IPS DF 6.9 (cell line): ENCODE results near the gene SLC26A11.

Source experiments
- DNase-seq: peaks from one replicate; pipeline ENCODE4 v3.0.0-alpha.2; 2013; ENCODE audit warnings: low read depth, low spot score
- H3K27ac ChIP-seq: one replicate; pipeline ENCODE4 v1.5.1; 2013; ENCODE audit warnings: low read length, control low read depth
- H3K27me3 ChIP-seq: 2 replicates; pipeline ENCODE4 v1.6.1; 2013; ENCODE audit warnings: mild to moderate bottlenecking, low read length; ENCODE audit not compliant: control insufficient read depth, insufficient read depth
- H3K36me3 ChIP-seq: 2 replicates; pipeline ENCODE4 v1.6.1; 2013; ENCODE audit warnings: low read length; ENCODE audit not compliant: control insufficient read depth, insufficient read depth
- H3K4me1 ChIP-seq: 2 replicates; pipeline ENCODE4 v1.6.1; 2013; ENCODE audit warnings: low read length; ENCODE audit not compliant: control insufficient read depth, insufficient read depth
- H3K4me3 ChIP-seq: 2 replicates; pipeline ENCODE4 v1.5.1; 2013; ENCODE audit warnings: mild to moderate bottlenecking, low read length
- H3K9me3 ChIP-seq: 2 replicates; pipeline ENCODE4 v1.6.1; 2013; ENCODE audit warnings: low read length, inconsistent platforms; ENCODE audit not compliant: control insufficient read depth, insufficient read depth
- WGBS: extraction: QIAGEN DNeasy Blood & Tissue Kit; methylation state at CpG from one replicate; pipeline ENCODE4 v1.1.7; 2013; ENCODE audit warnings: mixed read lengths, missing lambda C conversion rate; ENCODE audit not compliant: insufficient read length, insufficient coverage; 5-methylcytosine and 5-hydroxymethylcytosine counted together

SLC26A11 gene

DNA sequence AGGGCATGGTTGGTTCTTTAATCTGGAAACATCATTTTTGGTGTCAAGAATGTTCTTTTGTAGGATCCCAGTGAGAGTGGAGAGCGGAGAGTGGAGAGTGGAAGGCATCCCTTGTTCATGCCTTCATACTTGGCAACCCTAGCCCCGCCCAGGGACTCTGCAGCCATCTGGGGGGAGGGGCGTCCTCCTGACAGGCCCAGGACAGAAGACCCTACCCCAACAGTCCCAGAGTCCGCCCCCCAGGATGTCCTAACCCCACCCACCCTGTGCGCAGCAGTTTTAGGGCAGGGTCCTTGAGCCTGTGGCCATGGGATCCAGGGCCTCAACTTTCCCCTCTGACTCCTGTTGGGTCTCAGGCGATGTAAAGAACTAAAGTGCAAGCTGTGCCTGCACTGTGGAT is 4.5 kb downstream of the SLC26A11 start:
- H3K9me3 ChIP-seq: no peaks in the 10 kb centered on the region
- H3K4me3 ChIP-seq: no peak overlapping the region
- DNase-seq: no peak
- H3K27ac ChIP-seq: no peak overlapping the region
- H3K27me3 ChIP-seq: no peaks in the 10 kb centered on the region
- H3K36me3 ChIP-seq: peaks cover 2% of the 10 kb centered on the region; the same call in 1 of the 2 replicates
- peaks cover 3% of the 10 kb centered on the region; the same call in 1 of the 2 replicates for H3K4me1 ChIP-seq
- no CpG with 5 or more reads among the region's 6 CpGs for WGBS

- DNase-seq: no peak
- Histone ChIP-seq H3K4me1 (peaks cover 3% of the 10 kb centered on the region; the same call in 1 of the 2 replicates), H3K36me3 (peaks cover 2% of the 10 kb centered on the region; the same call in 1 of the 2 replicates), H3K9me3 (no peaks in the 10 kb centered on the region), H3K27me3 (no peaks in the 10 kb centered on the region), H3K27ac (no peak overlapping the region), H3K4me3 (no peak overlapping the region)
- whole genome bisulfite sequencing: no CpG with 5 or more reads among the region's 6 CpGs
Observed at GRCh38 chr17:80225230-80225629, 5.0 kb downstream of the SLC26A11 start.

DNA sequence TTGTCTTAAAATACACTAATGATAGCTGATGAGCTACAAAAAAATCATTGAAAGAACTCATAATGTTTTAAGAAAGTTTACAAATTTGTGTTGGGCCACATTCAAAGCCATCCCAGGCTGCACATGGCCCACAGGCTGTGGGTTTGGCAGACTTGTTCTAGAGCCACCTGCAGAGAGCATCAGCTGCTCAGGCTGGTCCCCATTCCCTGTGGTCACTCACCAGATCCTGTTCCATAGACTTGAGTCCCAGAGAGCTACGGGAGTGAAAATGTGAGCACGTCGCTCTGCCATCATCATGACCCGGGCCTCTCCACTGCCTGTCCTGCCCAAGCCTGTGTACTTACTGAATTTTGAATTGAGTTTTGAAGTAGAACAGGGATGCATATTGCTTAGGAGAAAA is 6.9 kb downstream of the SLC26A11 start:
- Histone ChIP-seq H3K36me3 (peaks cover 2% of the 10 kb centered on the region; the same call in 1 of the 2 replicates), H3K4me1 (peaks cover 3% of the 10 kb centered on the region; the same call in 1 of the 2 replicates), H3K27ac (no peak overlapping the region), H3K9me3 (no peaks in the 10 kb centered on the region), H3K27me3 (no peaks in the 10 kb centered on the region), H3K4me3 (no peak overlapping the region)
- DNase-seq: no peak
- no CpG with 5 or more reads among the region's 4 CpGs for WGBS

- peaks cover 2% of the 10 kb centered on the region; the same call in 1 of the 2 replicates for H3K36me3 ChIP-seq
- H3K9me3 ChIP-seq: no peaks in the 10 kb centered on the region
Observed at GRCh38 chr17:80227666-80228065, 7.4 kb downstream of the SLC26A11 start.

DNA sequence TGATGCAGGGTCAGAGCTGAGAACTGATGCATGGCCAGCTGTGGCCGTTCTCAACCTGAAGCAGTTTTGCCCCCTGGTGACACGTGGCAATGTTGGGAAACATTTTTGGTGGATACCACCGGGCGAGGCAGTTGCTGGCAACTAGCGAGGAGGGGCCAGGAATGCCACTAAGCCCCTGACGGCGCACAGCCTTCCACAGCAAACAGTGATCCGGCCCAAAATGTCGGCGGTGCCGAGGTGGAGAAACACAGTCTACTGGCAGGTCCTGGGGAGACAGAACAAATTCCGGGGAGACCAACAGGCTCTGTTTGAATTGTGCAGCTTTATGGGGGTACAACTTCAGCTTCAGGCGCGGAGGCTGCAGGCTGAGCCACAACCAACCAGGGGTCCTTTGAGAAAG is 8.2 kb downstream of the SLC26A11 start:
- no peak overlapping the region for H3K4me3 ChIP-seq
- H3K4me1 ChIP-seq: peaks cover 3% of the 10 kb centered on the region; the same call in 1 of the 2 replicates
- WGBS: no CpG with 5 or more reads among the region's 14 CpGs
- H3K36me3 ChIP-seq: peaks cover 2% of the 10 kb centered on the region; the same call in 1 of the 2 replicates
- no peaks in the 10 kb centered on the region for H3K27me3 ChIP-seq
- no peaks in the 10 kb centered on the region for H3K9me3 ChIP-seq
- no peak overlapping the region for H3K27ac ChIP-seq
- DNase-seq: no peak

More at GRCh38 chr17:80227666-80228065, 7.4 kb downstream of the SLC26A11 start:
- no peak for DNase-seq
- WGBS: no CpG with 5 or more reads among the region's 11 CpGs
- no peak overlapping the region for H3K4me3 ChIP-seq
- no peak overlapping the region for H3K27ac ChIP-seq
- H3K4me1 ChIP-seq: peaks cover 3% of the 10 kb centered on the region; the same call in 1 of the 2 replicates
- no peaks in the 10 kb centered on the region for H3K27me3 ChIP-seq

DNA sequence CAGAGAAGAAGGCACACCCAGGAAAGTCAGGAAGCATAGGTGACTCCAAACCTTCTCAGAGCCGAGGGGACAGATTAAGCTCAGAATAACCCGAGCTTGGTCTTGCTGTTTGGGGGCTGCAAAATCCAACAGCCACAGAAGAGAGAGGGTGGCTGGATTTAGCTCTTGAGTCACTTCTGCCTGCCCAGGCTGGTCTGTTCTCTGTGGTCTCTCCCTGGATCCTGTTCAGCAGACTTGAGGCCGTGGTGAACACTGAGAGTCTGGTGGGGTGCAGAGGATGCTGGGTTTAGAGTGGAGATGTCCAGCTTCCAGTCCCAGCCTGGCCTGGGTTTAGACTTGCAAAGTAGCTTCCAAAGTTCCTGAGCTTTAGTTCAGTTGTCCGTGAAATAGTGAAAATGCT is 8.8 kb downstream of the SLC26A11 start:
- no peak overlapping the region for H3K27ac ChIP-seq
- H3K27me3 ChIP-seq: no peaks in the 10 kb centered on the region
- H3K9me3 ChIP-seq: no peaks in the 10 kb centered on the region
- WGBS: no CpG with 5 or more reads among the region's 4 CpGs
- DNase-seq: no peak
- peaks cover 2% of the 10 kb centered on the region; the same call in 1 of the 2 replicates for H3K36me3 ChIP-seq
- no peak overlapping the region for H3K4me3 ChIP-seq
- H3K4me1 ChIP-seq: peaks cover 3% of the 10 kb centered on the region; the same call in 1 of the 2 replicates

DNA sequence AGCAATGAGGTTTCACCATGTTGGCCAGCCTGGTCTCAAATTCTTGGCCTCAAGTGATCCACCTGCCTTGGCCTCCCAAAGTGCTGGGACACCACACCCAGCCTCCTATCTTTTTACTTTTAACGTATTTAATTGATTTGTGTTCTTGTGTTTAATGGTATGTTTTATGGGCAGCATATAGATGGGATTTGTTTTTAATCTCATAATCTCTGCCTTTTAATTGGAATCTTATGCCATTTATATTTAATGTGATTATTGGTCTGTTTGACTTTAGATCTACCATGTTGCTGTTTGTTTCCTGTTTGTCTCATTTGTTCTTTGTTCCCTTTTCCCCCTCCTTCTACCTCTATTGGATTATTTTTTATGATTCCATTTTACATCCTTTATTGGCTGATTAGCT is 12.2 kb downstream of the SLC26A11 start:
- no peak overlapping the region for H3K27ac ChIP-seq
- no peaks in the 10 kb centered on the region for H3K27me3 ChIP-seq
- no peak for DNase-seq
- H3K36me3 ChIP-seq: peaks cover 7% of the 10 kb centered on the region; the same call in 1 of the 2 replicates
- H3K4me3 ChIP-seq: no peak overlapping the region
- WGBS: no CpG with 5 or more reads among the region's 1 CpG
- H3K4me1 ChIP-seq: no peaks in the 10 kb centered on the region; the same call in 1 of the 2 replicates
- H3K9me3 ChIP-seq: no peaks in the 10 kb centered on the region

DNA sequence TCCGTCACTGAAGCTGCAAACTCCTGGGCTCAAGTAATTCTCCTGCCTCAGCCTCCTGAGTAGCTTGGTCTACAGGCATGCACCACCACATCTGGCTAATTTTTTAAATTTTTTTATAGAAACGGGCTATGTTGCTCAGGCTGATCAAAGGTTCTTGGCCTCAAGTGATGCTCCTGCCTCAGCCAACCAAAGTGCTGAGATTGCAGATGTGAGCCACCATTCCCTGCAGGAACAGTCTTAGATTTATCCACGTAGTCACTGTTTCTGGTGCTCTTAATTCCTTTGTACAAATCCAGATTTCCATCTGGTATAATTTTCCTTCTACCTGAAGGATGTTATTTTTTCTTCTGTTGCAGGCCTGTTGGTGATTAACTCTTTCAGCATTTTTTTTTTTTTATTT is 13.0 kb downstream of the SLC26A11 start:
- H3K27me3 ChIP-seq: no peaks in the 10 kb centered on the region
- no CpG with 5 or more reads among the region's 3 CpGs for WGBS
- no peak overlapping the region for H3K27ac ChIP-seq
- no peak for DNase-seq
- no peak overlapping the region for H3K4me3 ChIP-seq
- no peaks in the 10 kb centered on the region for H3K4me1 ChIP-seq
- no peaks in the 10 kb centered on the region for H3K9me3 ChIP-seq
- H3K36me3 ChIP-seq: 0 out of 2 replicates have a peak, but pooled peaks cover 6% of the 10 kb centered on the region

GRCh38 chr17:80236911-80237310 is 16.7 kb downstream of the SLC26A11 start:
- H3K27me3 ChIP-seq: no peaks in the 10 kb centered on the region
- no peaks in the 10 kb centered on the region for H3K4me1 ChIP-seq
- no peak overlapping the region for H3K4me3 ChIP-seq
- 0 out of 2 replicates have a peak, but pooled peaks cover 6% of the 10 kb centered on the region for H3K36me3 ChIP-seq
- H3K27ac ChIP-seq: no peak overlapping the region
- H3K9me3 ChIP-seq: no peaks in the 10 kb centered on the region
- WGBS: no CpG with 5 or more reads among the region's 17 CpGs
- no peak for DNase-seq

DNA sequence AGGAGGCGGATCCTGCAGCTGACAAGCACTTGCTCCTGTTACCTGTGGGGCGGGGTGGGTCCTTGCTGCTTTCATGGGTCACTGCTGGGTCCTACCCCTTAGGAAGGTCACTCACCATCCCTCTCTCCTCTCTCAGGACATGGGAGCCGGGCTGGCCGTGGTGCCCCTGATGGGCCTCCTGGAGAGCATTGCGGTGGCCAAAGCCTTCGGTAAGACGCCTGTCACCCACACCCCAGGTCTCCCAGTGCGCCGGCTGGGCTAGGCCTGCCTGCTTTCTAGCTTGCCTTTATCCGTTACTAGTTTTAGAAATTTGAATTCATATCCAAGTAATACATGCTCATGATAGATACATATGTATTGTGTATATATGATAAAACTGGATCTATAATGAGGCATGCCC is 17.2 kb downstream of the SLC26A11 start:
- H3K27ac ChIP-seq: no peak overlapping the region
- H3K9me3 ChIP-seq: no peaks in the 10 kb centered on the region
- DNase-seq: no peak
- H3K36me3 ChIP-seq: 0 out of 2 replicates have a peak, but pooled peaks cover 6% of the 10 kb centered on the region
- H3K4me1 ChIP-seq: no peaks in the 10 kb centered on the region
- no CpG with 5 or more reads among the region's 10 CpGs for WGBS
- no peak overlapping the region for H3K4me3 ChIP-seq
- no peaks in the 10 kb centered on the region for H3K27me3 ChIP-seq

DNA sequence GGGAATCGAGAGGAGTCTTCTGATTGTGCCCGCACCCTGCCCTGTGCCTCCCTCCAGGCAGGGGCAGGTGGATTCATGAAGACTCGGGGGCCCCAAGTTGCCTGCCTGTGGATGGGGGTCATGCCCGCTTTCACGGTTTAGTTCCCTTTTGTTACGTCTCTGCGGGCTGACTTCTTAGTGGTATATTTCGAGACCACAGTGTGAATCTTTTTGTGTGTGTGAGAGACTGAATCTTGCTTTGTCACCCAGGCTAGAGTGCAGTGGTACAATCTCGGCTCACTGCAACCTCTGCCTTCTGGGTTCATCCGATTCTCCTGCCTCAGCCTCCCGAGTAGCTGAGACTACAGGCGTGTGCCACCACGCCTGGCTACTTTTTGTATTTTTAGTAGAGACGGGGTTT is 22.3 kb downstream of the SLC26A11 start:
- DNase-seq: no peak
- Histone ChIP-seq H3K9me3 (no peaks in the 10 kb centered on the region), H3K36me3 (peaks cover 12% of the 10 kb centered on the region; the same call in 1 of the 2 replicates), H3K27ac (no peak overlapping the region), H3K27me3 (no peaks in the 10 kb centered on the region), H3K4me1 (no peaks in the 10 kb centered on the region), H3K4me3 (no peak overlapping the region)
- no CpG with 5 or more reads among the region's 14 CpGs for WGBS
